HepG2 (cell line): ENCODE measurements around the gene P2RY6. TPM values are rescaled to one million over a fixed set of nuclear protein-coding genes. Genes with fewer than 3 reads are reported as not detected.

Source experiments
- DNMT1 ChIP-seq: sonication (generic); formaldehyde crosslinking; IDR thresholded peaks from 2 replicates; pipeline ENCODE4 v1.5.1; 2020; ENCODE audit warnings: mild to moderate bottlenecking, missing genetic modification reagents
- ELF3 ChIP-seq: IDR thresholded peaks from 2 replicates; pipeline ENCODE4 v1.6.1; 2016; ENCODE audit warnings: missing genetic modification reagents, missing compliant biosample characterization
- FOXA1 ChIP-seq, 2 experiments: fragments of 450-650 bp in 1 of 2; sonication (generic) in 1 of 2; formaldehyde crosslinking in 1 of 2; IDR thresholded peaks; 2 replicates each; pipeline versions ENCODE4 v1.4.0 to v1.6.1; 2016 to 2020; ENCODE audit warnings: missing genetic modification reagents in 1 of 2
- HCFC1 ChIP-seq: fragments of 150-350 bp; IDR thresholded peaks from 2 replicates; pipeline ENCODE4 v1.6.1; 2014; ENCODE audit warnings: low read depth, low read length
- HNRNPLL ChIP-seq: fragments of 200-400 bp; formaldehyde crosslinking; IDR thresholded peaks from 2 replicates; pipeline ENCODE4 v1.6.1; 2017; ENCODE audit warnings: mild to moderate bottlenecking, low read depth, low read length; ENCODE audit not compliant: poor library complexity, severe bottlenecking
- KDM2A ChIP-seq: sonication (generic); formaldehyde crosslinking; IDR thresholded peaks from 2 replicates; pipeline ENCODE4 v1.4.0; 2020; ENCODE audit warnings: low read depth, missing genetic modification reagents, borderline replicate concordance
- MXD4 ChIP-seq: IDR thresholded peaks from 2 replicates; pipeline ENCODE4 v1.6.1; 2016; ENCODE audit warnings: mild to moderate bottlenecking, missing biosample characterization, missing genetic modification reagents
- NFYB ChIP-seq: sonication (generic); formaldehyde crosslinking; IDR thresholded peaks from 2 replicates; pipeline ENCODE4 v1.4.0; 2020; ENCODE audit warnings: missing genetic modification reagents
- PCBP1 ChIP-seq: fragments of 200-400 bp; formaldehyde crosslinking; IDR thresholded peaks from 2 replicates; pipeline ENCODE4 v1.6.1; 2017; ENCODE audit warnings: mild to moderate bottlenecking, low read depth, low read length, borderline replicate concordance
- PHF5A ChIP-seq: IDR thresholded peaks from one replicate; pipeline ENCODE4 v1.6.1; 2018; ENCODE audit warnings: low read depth, missing genetic modification reagents; ENCODE audit not compliant: unreplicated experiment
- PTBP1 ChIP-seq: fragments of 200-400 bp; formaldehyde crosslinking; IDR thresholded peaks from 2 replicates; pipeline ENCODE4 v1.6.1; 2018; ENCODE audit warnings: low read length, low read depth; ENCODE audit not compliant: poor library complexity, severe bottlenecking
- RXRB ChIP-seq: IDR thresholded peaks from 2 replicates; pipeline ENCODE4 v1.6.1; 2016; ENCODE audit warnings: borderline replicate concordance, missing genetic modification reagents, missing compliant biosample characterization
- SIX1 ChIP-seq: sonication (generic); formaldehyde crosslinking; IDR thresholded peaks from 2 replicates; pipeline ENCODE4 v1.4.0; 2020; ENCODE audit warnings: missing genetic modification reagents, borderline replicate concordance
- SP140L ChIP-seq: sonication (generic); formaldehyde crosslinking; IDR thresholded peaks from 2 replicates; pipeline ENCODE4 v1.4.0; 2020; ENCODE audit warnings: missing genetic modification reagents, borderline replicate concordance
- TARDBP ChIP-seq: sonication (generic); formaldehyde crosslinking; IDR thresholded peaks from 2 replicates; pipeline ENCODE4 v1.8.0; 2022; ENCODE audit warnings: mild to moderate bottlenecking, missing genetic modification reagents
- WIZ ChIP-seq: sonication (generic); formaldehyde crosslinking; IDR thresholded peaks from 2 replicates; pipeline ENCODE4 v1.5.1; 2020; ENCODE audit warnings: mild to moderate bottlenecking, missing genetic modification reagents
- ZBTB20 ChIP-seq: sonication (generic); formaldehyde crosslinking; IDR thresholded peaks from 2 replicates; pipeline ENCODE4 v1.8.1; 2023; ENCODE audit warnings: missing genetic modification reagents, low read depth, mild to moderate bottlenecking, borderline replicate concordance
- ZNF335 ChIP-seq: sonication (generic); formaldehyde crosslinking; IDR thresholded peaks from 2 replicates; pipeline ENCODE4 v1.4.0; 2020; ENCODE audit warnings: missing genetic modification reagents
- ZNF552 ChIP-seq: sonication (generic); formaldehyde crosslinking; IDR thresholded peaks from 2 replicates; pipeline ENCODE4 v1.9.0; 2022; ENCODE audit warnings: missing genetic modification reagents, mild to moderate bottlenecking, borderline replicate concordance
- ZNF598 ChIP-seq: sonication (generic); formaldehyde crosslinking; IDR thresholded peaks from 2 replicates; pipeline ENCODE4 v1.5.1; 2020; ENCODE audit warnings: mild to moderate bottlenecking, missing genetic modification reagents, borderline replicate concordance
- ZNF644 ChIP-seq: IDR thresholded peaks from 2 replicates; pipeline ENCODE4 v1.6.1; 2016; ENCODE audit warnings: low read depth
- ZNF75D ChIP-seq: sonication (generic); formaldehyde crosslinking; IDR thresholded peaks from 2 replicates; pipeline ENCODE4 v1.8.1; 2023; ENCODE audit warnings: missing genetic modification reagents, mild to moderate bottlenecking, borderline replicate concordance
- polyA plus RNA-seq, 8 experiments: library from polyadenylated mRNA; depleted of rRNA in 3 of 8; stranded (reverse) in 7 of 8; unstranded in 1 of 8; fragments of >200 nt; fragmentation: Illumina TruSeq in 4 of 8; extraction: Trizol in 4 of 8; gene quantifications; 2 replicates each; pipeline versions ENCODE4 v1.2.1 to v1.2.3, GENCODE V29; 2011 to 2016; ENCODE audit warnings: low read depth in 4 of 8, missing spikeins in 1 of 8, mixed read lengths in 1 of 8; ENCODE audit not compliant: insufficient read depth in 1 of 8
- total RNA-seq, 5 experiments: library from RNA; depleted of rRNA; stranded (reverse); fragments of >200 nt; fragmentation: Illumina TruSeq; extraction: Trizol; gene quantifications; 2 replicates each; pipeline ENCODE4 v1.2.3, GENCODE V29; 2016; ENCODE audit warnings: low read depth in 1 of 5
- TF ChIP-seq, protein P1 (sequence below), 2 experiments: IDR thresholded peaks; 2 replicates each; pipeline ENCODE4 v1.6.1; 2011 to 2012; ENCODE audit warnings: low read length in 2 of 2, borderline replicate concordance in 1 of 2, low read depth in 1 of 2, mild to moderate bottlenecking in 1 of 2, moderate library complexity in 1 of 2
- TF ChIP-seq, protein P2 (sequence below): IDR thresholded peaks from 2 replicates; pipeline ENCODE4 v1.6.1; 2016; ENCODE audit warnings: low read depth, borderline replicate concordance
- TF ChIP-seq, protein P3 (sequence below): sonication (generic); formaldehyde crosslinking; IDR thresholded peaks from 2 replicates; pipeline ENCODE4 v1.9.0; 2022; ENCODE audit warnings: missing genetic modification reagents, mild to moderate bottlenecking, borderline replicate concordance

The P2RY6 gene
- total and polyA plus RNA-seq, 2 of the 13 experiments (the other 11 are each of a cell fraction or from before 2014, with no cell fraction given) = 0.09 to 0.29 TPM

DNA sequence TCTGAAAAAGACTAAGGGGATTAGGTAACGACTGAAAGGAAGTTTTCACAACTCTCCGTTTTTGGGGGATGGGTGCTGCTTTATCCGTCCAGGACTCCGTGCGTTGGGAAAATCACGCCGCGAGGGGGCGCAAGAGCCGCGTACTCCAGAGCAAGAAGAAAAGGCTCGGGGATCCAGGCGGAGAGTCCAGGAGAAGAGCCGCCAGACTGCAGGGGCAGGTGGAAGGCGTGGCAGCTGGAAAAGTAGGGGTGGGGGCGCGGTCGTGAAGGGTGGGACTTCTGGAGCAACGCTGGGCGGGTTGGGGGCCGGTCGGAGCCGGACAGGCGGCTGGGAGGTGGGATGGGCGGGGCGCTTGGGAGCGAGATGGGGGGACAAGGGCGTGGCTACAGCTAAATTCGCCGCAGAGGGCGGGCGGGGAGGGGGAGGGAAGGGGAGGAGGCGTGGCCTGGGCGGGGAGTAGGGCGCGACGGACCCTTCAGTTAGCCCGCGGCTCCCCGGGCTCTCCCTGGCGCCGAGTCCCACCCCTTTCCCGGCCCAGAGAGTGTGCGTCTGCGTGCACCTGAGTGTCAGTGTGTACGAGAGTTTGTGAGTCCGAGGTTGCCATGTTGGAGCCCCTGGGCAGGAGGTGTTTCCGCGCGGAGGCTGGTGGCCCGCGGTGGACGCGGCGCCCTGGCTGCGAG lies 35.3 kb downstream of the P2RY6 start (continued):
- TF ChIP-seq, protein P1, sequence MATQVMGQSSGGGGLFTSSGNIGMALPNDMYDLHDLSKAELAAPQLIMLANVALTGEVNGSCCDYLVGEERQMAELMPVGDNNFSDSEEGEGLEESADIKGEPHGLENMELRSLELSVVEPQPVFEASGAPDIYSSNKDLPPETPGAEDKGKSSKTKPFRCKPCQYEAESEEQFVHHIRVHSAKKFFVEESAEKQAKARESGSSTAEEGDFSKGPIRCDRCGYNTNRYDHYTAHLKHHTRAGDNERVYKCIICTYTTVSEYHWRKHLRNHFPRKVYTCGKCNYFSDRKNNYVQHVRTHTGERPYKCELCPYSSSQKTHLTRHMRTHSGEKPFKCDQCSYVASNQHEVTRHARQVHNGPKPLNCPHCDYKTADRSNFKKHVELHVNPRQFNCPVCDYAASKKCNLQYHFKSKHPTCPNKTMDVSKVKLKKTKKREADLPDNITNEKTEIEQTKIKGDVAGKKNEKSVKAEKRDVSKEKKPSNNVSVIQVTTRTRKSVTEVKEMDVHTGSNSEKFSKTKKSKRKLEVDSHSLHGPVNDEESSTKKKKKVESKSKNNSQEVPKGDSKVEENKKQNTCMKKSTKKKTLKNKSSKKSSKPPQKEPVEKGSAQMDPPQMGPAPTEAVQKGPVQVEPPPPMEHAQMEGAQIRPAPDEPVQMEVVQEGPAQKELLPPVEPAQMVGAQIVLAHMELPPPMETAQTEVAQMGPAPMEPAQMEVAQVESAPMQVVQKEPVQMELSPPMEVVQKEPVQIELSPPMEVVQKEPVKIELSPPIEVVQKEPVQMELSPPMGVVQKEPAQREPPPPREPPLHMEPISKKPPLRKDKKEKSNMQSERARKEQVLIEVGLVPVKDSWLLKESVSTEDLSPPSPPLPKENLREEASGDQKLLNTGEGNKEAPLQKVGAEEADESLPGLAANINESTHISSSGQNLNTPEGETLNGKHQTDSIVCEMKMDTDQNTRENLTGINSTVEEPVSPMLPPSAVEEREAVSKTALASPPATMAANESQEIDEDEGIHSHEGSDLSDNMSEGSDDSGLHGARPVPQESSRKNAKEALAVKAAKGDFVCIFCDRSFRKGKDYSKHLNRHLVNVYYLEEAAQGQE (IDR thresholded peaks at IDR 0.05; ENCODE audit: borderline replicate concordance in 1 of 2, low read depth in 1 of 2, low read length in 2 of 2) = 0 out of 4 replicates have a peak, but pooled peaks of 1 of the 2 experiments have one; percentile 15
- TF ChIP-seq TARDBP (CRISPR knock-in tag) = peak; percentile 68; the same call in 1 of the 2 replicates
- no peak for TF ChIP-seq FOXA1 (IDR thresholded peaks at IDR 0.05)
- TF ChIP-seq FOXA1 (CRISPR knock-in tag; IDR thresholded peaks at IDR 0.05) = no peak
- TF ChIP-seq ZNF335 (CRISPR knock-in tag) = 0 out of 2 replicates have a peak, but pooled peaks have one; percentile 22
- TF ChIP-seq PCBP1 = no peak
- no peak for TF ChIP-seq PHF5A
- no peak for TF ChIP-seq WIZ (CRISPR knock-in tag)
- no peak for TF ChIP-seq DNMT1 (CRISPR knock-in tag)
- TF ChIP-seq PTBP1 = no peak
- no peak for TF ChIP-seq ZNF75D (CRISPR knock-in tag)
- peak; percentile 16; the same call in 1 of the 2 replicates for TF ChIP-seq ELF3 (CRISPR knock-in tag)
- TF ChIP-seq KDM2A (CRISPR knock-in tag) = peak; percentile 58
- no peak for TF ChIP-seq SIX1 (CRISPR knock-in tag)
- no peak for TF ChIP-seq SP140L (CRISPR knock-in tag)
- no peak for TF ChIP-seq HCFC1
- TF ChIP-seq HNRNPLL = peak; percentile 60
- TF ChIP-seq, protein P2, sequence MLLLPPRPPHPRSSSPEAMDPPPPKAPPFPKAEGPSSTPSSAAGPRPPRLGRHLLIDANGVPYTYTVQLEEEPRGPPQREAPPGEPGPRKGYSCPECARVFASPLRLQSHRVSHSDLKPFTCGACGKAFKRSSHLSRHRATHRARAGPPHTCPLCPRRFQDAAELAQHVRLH (CRISPR knock-in tag) = peak; percentile 76; the same call in 1 of the 2 replicates
- no peak for TF ChIP-seq ZNF552
- no peak; the same call in none of the 2 replicates for TF ChIP-seq RXRB (CRISPR knock-in tag)
- no peak; the same call in 1 of the 2 replicates for TF ChIP-seq MXD4 (CRISPR knock-in tag)
- no peak for TF ChIP-seq NFYB (CRISPR knock-in tag)
- TF ChIP-seq, protein P3, sequence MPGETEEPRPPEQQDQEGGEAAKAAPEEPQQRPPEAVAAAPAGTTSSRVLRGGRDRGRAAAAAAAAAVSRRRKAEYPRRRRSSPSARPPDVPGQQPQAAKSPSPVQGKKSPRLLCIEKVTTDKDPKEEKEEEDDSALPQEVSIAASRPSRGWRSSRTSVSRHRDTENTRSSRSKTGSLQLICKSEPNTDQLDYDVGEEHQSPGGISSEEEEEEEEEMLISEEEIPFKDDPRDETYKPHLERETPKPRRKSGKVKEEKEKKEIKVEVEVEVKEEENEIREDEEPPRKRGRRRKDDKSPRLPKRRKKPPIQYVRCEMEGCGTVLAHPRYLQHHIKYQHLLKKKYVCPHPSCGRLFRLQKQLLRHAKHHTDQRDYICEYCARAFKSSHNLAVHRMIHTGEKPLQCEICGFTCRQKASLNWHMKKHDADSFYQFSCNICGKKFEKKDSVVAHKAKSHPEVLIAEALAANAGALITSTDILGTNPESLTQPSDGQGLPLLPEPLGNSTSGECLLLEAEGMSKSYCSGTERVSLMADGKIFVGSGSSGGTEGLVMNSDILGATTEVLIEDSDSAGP (CRISPR knock-in tag) = peak; percentile 41
- peak; percentile 28; the same call in 1 of the 2 replicates for TF ChIP-seq ZBTB20 (CRISPR knock-in tag)
- 0 out of 2 replicates have a peak, but pooled peaks have one; percentile 0 for TF ChIP-seq ZNF598 (CRISPR knock-in tag)
- TF ChIP-seq ZNF644 = no peak
